ENCODE data around the gene IL17C. TPM values are rescaled to one million over a fixed set of nuclear protein-coding genes. Genes with fewer than 3 reads are reported as not detected.

The IL17C gene
- total and polyA plus RNA-seq, 7 experiments from 2014 or later: 0.37 TPM; not detected in 6

GRCh38 chr16:88630941-88631340, 7.4 kb upstream of the IL17C start:
- H3K27ac ChIP-seq (ENCODE audit: low read depth, low read length): no peak overlapping the region
- H3K4me1 ChIP-seq (ENCODE audit: control insufficient read depth in 2 of 2, insufficient read depth in 2 of 2, low read length in 2 of 2): peaks cover 0 to 16% of the 10 kb centered on the region in 2 donors
- CTCF ChIA-PET: no interaction called here
- no peak for DNase-seq
- Mint-ChIP-seq H3K4me3 (no peak overlapping the region), H3K4me1 (peaks cover 0 to 14% (median 7%) of the 10 kb centered on the region in 7 donors), H3K27me3 (peaks cover 0 to 1% (median 0%) of the 10 kb centered on the region in 5 donors), H3K36me3 (peaks cover 0 to 16% (median 0%) of the 10 kb centered on the region in 5 donors), H3K27ac (no peak overlapping the region), H3K9me3 (no peaks in the 10 kb centered on the region)
- intact Hi-C loops (cut with micrococcal nuclease): no loop called here
- H3K9me3 ChIP-seq (ENCODE audit: control insufficient read depth in 2 of 3, low read length in 3 of 3): no peaks in the 10 kb centered on the region
- ATAC-seq: no peak
- H3K36me3 ChIP-seq (ENCODE audit: control insufficient read depth in 2 of 3, insufficient read depth in 3 of 3, low read length in 3 of 3): peaks cover 0 to 54% (median 5%) of the 10 kb centered on the region in 3 experiments
- no peak overlapping the region for H3K4me3 ChIP-seq (ENCODE audit: low read length)
- POLR2A ChIA-PET: no interaction called here
- no peaks in the 10 kb centered on the region for H3K27me3 ChIP-seq (ENCODE audit: control insufficient read depth in 2 of 2, insufficient read depth in 2 of 2, low read length in 2 of 2)

GRCh38 chr16:88631384-88631783, 7.0 kb upstream of the IL17C start:
- Mint-ChIP-seq H3K27ac (peak overlapping the region in 1 of 9 donors; percentile 32), H3K27me3 (peaks cover 0 to 5% (median 0%) of the 10 kb centered on the region in 5 donors), H3K4me1 (peaks cover 0 to 17% (median 8%) of the 10 kb centered on the region in 7 donors), H3K4me3 (no peak overlapping the region), H3K36me3 (peaks cover 0 to 16% (median 0%) of the 10 kb centered on the region in 5 donors), H3K9me3 (no peaks in the 10 kb centered on the region)
- Histone ChIP-seq H3K4me3 (ENCODE audit: low read length) (no peak overlapping the region), H3K27ac (ENCODE audit: low read depth, low read length) (no peak overlapping the region), H3K9me3 (ENCODE audit: control insufficient read depth in 2 of 3, low read length in 3 of 3) (no peaks in the 10 kb centered on the region), H3K4me1 (ENCODE audit: control insufficient read depth in 2 of 2, insufficient read depth in 2 of 2, low read length in 2 of 2) (peaks cover 0 to 16% of the 10 kb centered on the region in 2 donors), H3K27me3 (ENCODE audit: control insufficient read depth in 2 of 2, insufficient read depth in 2 of 2, low read length in 2 of 2) (no peaks in the 10 kb centered on the region), H3K36me3 (ENCODE audit: control insufficient read depth in 2 of 3, insufficient read depth in 3 of 3, low read length in 3 of 3) (peaks cover 0 to 54% (median 5%) of the 10 kb centered on the region in 3 experiments)
- ChIA-PET POLR2A (no interaction called here), CTCF (no interaction called here)
- no peak for ATAC-seq
- intact Hi-C loops (cut with micrococcal nuclease): no loop called here
- DNase-seq: no peak

- peaks cover 0 to 7% (median 0%) of the 10 kb centered on the region in 5 donors for H3K27me3 Mint-ChIP-seq
- ATAC-seq (no peak), DNase-seq (no peak)
- intact Hi-C loops (cut with micrococcal nuclease): no loop called here
- H3K4me3 Mint-ChIP-seq: no peak overlapping the region
- Histone ChIP-seq H3K4me1 (ENCODE audit: control insufficient read depth in 2 of 2, insufficient read depth in 2 of 2, low read length in 2 of 2) (peaks cover 0 to 16% of the 10 kb centered on the region in 2 donors), H3K27ac (ENCODE audit: low read depth, low read length) (no peak overlapping the region), H3K27me3 (ENCODE audit: control insufficient read depth in 2 of 2, insufficient read depth in 2 of 2, low read length in 2 of 2) (no peaks in the 10 kb centered on the region), H3K9me3 (ENCODE audit: control insufficient read depth in 2 of 3, low read length in 3 of 3) (no peaks in the 10 kb centered on the region), H3K36me3 (ENCODE audit: control insufficient read depth in 2 of 3, insufficient read depth in 3 of 3, low read length in 3 of 3) (peaks cover 0 to 49% (median 5%) of the 10 kb centered on the region in 3 experiments), H3K4me3 (ENCODE audit: low read length) (no peak overlapping the region)
- ChIA-PET CTCF (no interaction called here), POLR2A (interaction anchor here (0.6 kb wide), 1 partner anchor 178 kb away, joined by 3 read pairs; no protein-coding TSS in a partner anchor)
- no peaks in the 10 kb centered on the region for H3K9me3 Mint-ChIP-seq
- H3K4me1 Mint-ChIP-seq: peaks cover under 1 to 19% (median 11%) of the 10 kb centered on the region in 7 donors
- peak overlapping the region in 1 of 9 donors; percentile 51 for H3K27ac Mint-ChIP-seq
- peaks cover 0 to 12% (median 0%) of the 10 kb centered on the region in 5 donors for H3K36me3 Mint-ChIP-seq
Observed at GRCh38 chr16:88631920-88632586, 6.3 kb upstream of the IL17C start.

- intact Hi-C loops (cut with micrococcal nuclease): no loop called here
- Mint-ChIP-seq H3K27me3 (peaks cover 0 to 12% (median 5%) of the 10 kb centered on the region in 5 donors), H3K36me3 (peaks cover 0 to 10% (median 0%) of the 10 kb centered on the region in 5 donors), H3K4me1 (peaks cover 6 to 24% (median 16%) of the 10 kb centered on the region in 7 donors), H3K4me3 (peak overlapping the region in 1 of 10 donors; percentile 30), H3K27ac (peak overlapping the region in 2 of 9 donors; percentile 19 to 51), H3K9me3 (no peaks in the 10 kb centered on the region)
- H3K4me3 ChIP-seq (ENCODE audit: low read length): no peak overlapping the region
- peaks cover under 1 to 16% of the 10 kb centered on the region in 2 donors for H3K4me1 ChIP-seq (ENCODE audit: control insufficient read depth in 2 of 2, insufficient read depth in 2 of 2, low read length in 2 of 2)
- H3K9me3 ChIP-seq (ENCODE audit: control insufficient read depth in 2 of 3, low read length in 3 of 3): no peaks in the 10 kb centered on the region
- ATAC-seq (no peak), DNase-seq (no peak)
- no peak overlapping the region for H3K27ac ChIP-seq (ENCODE audit: low read depth, low read length)
- H3K27me3 ChIP-seq (ENCODE audit: control insufficient read depth in 2 of 2, insufficient read depth in 2 of 2, low read length in 2 of 2): no peaks in the 10 kb centered on the region
- peaks cover 0 to 44% (median 5%) of the 10 kb centered on the region in 3 experiments for H3K36me3 ChIP-seq (ENCODE audit: control insufficient read depth in 2 of 3, insufficient read depth in 3 of 3, low read length in 3 of 3)
- ChIA-PET CTCF (no interaction called here), POLR2A (interaction anchor here (0.6 kb wide), 2 partner anchors 16 to 178 kb away, joined by 3 read pairs; no protein-coding TSS in a partner anchor)
Observed at GRCh38 chr16:88632587-88632930, 5.8 kb upstream of the IL17C start.

- H3K4me1 Mint-ChIP-seq: peaks cover 17 to 36% (median 24%) of the 10 kb centered on the region in 7 donors
- H3K27me3 Mint-ChIP-seq: peaks cover 0 to 24% (median 8%) of the 10 kb centered on the region in 5 donors
- H3K9me3 Mint-ChIP-seq: no peaks in the 10 kb centered on the region
- Histone ChIP-seq H3K27ac (ENCODE audit: low read depth, low read length) (peak overlapping the region; percentile 58), H3K9me3 (ENCODE audit: control insufficient read depth in 2 of 3, low read length in 3 of 3) (no peaks in the 10 kb centered on the region), H3K27me3 (ENCODE audit: control insufficient read depth in 2 of 2, insufficient read depth in 2 of 2, low read length in 2 of 2) (peaks cover 0 to under 1% of the 10 kb centered on the region in 2 donors), H3K4me3 (ENCODE audit: low read length) (peak overlapping the region; percentile 52), H3K4me1 (ENCODE audit: control insufficient read depth in 2 of 2, insufficient read depth in 2 of 2, low read length in 2 of 2) (peaks cover 12 to 24% of the 10 kb centered on the region in 2 donors), H3K36me3 (ENCODE audit: control insufficient read depth in 2 of 3, insufficient read depth in 3 of 3, low read length in 3 of 3) (peaks cover 0 to 32% (median 0%) of the 10 kb centered on the region in 3 experiments)
- peak overlapping the region; percentile 36 to 80 (median 63) for H3K4me3 Mint-ChIP-seq
- DNase-seq: peak in 2 of 9 donors; percentile 26 to 61
- peaks cover 0 to 7% (median 0%) of the 10 kb centered on the region in 5 donors for H3K36me3 Mint-ChIP-seq
- H3K27ac Mint-ChIP-seq: peak overlapping the region in 2 of 9 donors; percentile 5 to 19
- POLR2A ChIA-PET: interaction anchor here (1.3 kb wide), 1 partner anchor 14 kb away, joined by 4 read pairs; no protein-coding TSS in a partner anchor
- peak; percentile 46 for ATAC-seq
- CTCF ChIA-PET: no interaction called here
- intact Hi-C loops (cut with micrococcal nuclease): loop anchor here (1.0 to 2.0 kb wide), 4 partner anchors 17 to 67 kb away; partner anchors contain the start of gene CYBA (in 1 of the 2)
Observed at GRCh38 chr16:88633684-88634140, 4.7 kb upstream of the IL17C start.

- ATAC-seq (peak; percentile 39), DNase-seq (peak in 3 of 9 donors; percentile 32 to 74 (median 34))
- H3K4me1 ChIP-seq (ENCODE audit: control insufficient read depth in 2 of 2, insufficient read depth in 2 of 2, low read length in 2 of 2): peaks cover 17 to 28% of the 10 kb centered on the region in 2 donors
- peak overlapping the region in 2 of 9 donors; percentile 10 to 46 for H3K27ac Mint-ChIP-seq
- H3K27me3 ChIP-seq (ENCODE audit: control insufficient read depth in 2 of 2, insufficient read depth in 2 of 2, low read length in 2 of 2): peaks cover 0 to 6% of the 10 kb centered on the region in 2 donors
- intact Hi-C loops (cut with micrococcal nuclease): loop anchor here (1.0 to 2.0 kb wide), 4 partner anchors 16 to 66 kb away; partner anchors contain the start of gene CYBA (in 1 of the 2)
- peaks cover 0 to 27% (median 8%) of the 10 kb centered on the region in 5 donors for H3K27me3 Mint-ChIP-seq
- POLR2A ChIA-PET: interaction anchor here (1.3 kb wide), 1 partner anchor 14 kb away, joined by 4 read pairs; no protein-coding TSS in a partner anchor
- peaks cover 20 to 36% (median 26%) of the 10 kb centered on the region in 7 donors for H3K4me1 Mint-ChIP-seq
- H3K9me3 ChIP-seq (ENCODE audit: control insufficient read depth in 2 of 3, low read length in 3 of 3): no peaks in the 10 kb centered on the region
- H3K27ac ChIP-seq (ENCODE audit: low read depth, low read length): peak overlapping the region; percentile 58
- peaks cover 0 to 7% (median 0%) of the 10 kb centered on the region in 5 donors for H3K36me3 Mint-ChIP-seq
- peak overlapping the region; percentile 52 for H3K4me3 ChIP-seq (ENCODE audit: low read length)
- CTCF ChIA-PET: no interaction called here
- H3K4me3 Mint-ChIP-seq: peak overlapping the region in 9 of 10 donors; percentile 41 to 80 (median 64)
- no peaks in the 10 kb centered on the region for H3K9me3 Mint-ChIP-seq
- peaks cover 0 to 30% (median 0%) of the 10 kb centered on the region in 3 experiments for H3K36me3 ChIP-seq (ENCODE audit: control insufficient read depth in 2 of 3, insufficient read depth in 3 of 3, low read length in 3 of 3)
Observed at GRCh38 chr16:88634141-88634993, 4.0 kb upstream of the IL17C start.
